ENCODE measurements around the gene RGMB. TPM values are rescaled to one million over a fixed set of nuclear protein-coding genes. Genes with fewer than 3 reads are reported as not detected.
A peak's percentile ranks its signal among the peaks of the same experiment; 100 is the strongest.

The RGMB gene
- total RNA-seq, 2 donors from 2014 or later, result 21.0 to 21.8 TPM

DNA sequence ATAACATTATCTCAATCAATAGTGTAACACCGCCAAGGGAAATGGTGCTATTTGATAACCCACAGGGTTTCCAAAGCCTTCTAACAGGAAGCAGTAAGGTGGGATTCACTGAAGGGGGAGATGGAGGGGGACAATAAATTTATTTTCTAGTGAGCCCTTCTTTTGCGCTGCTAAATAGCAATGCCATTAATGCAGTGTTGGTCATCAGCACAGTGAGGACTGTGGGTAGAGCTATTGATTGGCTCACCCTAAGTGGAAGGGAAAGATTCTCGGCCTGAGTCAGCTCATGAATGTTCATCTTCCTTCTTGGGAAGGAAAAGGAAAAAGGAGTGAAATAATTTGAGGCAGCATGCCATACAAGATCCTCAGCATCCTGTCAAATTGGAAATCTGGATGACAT, 25.4 kb downstream of the RGMB start:
- Histone ChIP-seq H3K9me3 (no peaks in the 10 kb centered on the region), H3K27ac (no peak overlapping the region), H3K4me1 (peaks cover 5% of the 10 kb centered on the region), H3K36me3 (replicated peaks in 1 of 2; ENCODE audit: insufficient read depth in 1 of 2, low read depth in 2 of 2) (no peaks in the 10 kb centered on the region), H3K27me3 (no peaks in the 10 kb centered on the region), H3K4me3 (no peak overlapping the region)
- DNase-seq, result no peak
- 72 to 84% methylated on average over 3 of the region's 3 CpGs for WGBS, 2 donors
- intact Hi-C loops (cut with DNase I), result no loop called here
- TF ChIP-seq CTCF (IDR thresholded peaks at IDR 0.05) (no peak), POLR2A (IDR thresholded peaks at IDR 0.05) (no peak)
- no peak for ATAC-seq

DNA sequence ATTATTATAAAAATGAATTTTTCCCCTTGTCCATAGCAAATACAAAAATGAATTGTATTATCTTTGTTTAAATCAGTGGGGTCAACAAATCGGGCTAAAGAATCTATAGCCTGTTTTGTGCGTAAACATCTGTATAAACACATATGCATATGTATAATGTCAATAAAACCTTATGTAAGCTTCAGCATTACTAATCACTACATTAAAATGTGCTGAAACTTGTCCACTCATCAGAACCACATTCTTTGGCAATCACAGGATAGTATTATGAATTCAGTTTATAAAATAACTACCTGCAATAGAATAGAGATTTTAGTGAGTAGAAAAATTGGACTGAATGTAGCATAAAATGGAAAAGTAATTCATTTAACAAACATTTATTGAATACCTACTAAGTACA, 30.6 kb downstream of the RGMB start:
- no peaks in the 10 kb centered on the region for H3K36me3 ChIP-seq (replicated peaks in 1 of 2; ENCODE audit: insufficient read depth in 1 of 2, low read depth in 2 of 2)
- ATAC-seq, result no peak

GRCh38 chr5:98805070-98805469, 31.6 kb downstream of the RGMB start:
- no peak for ATAC-seq
- no peak overlapping the region for H3K4me3 ChIP-seq
- no peaks in the 10 kb centered on the region for H3K27me3 ChIP-seq
- H3K27ac ChIP-seq, result no peak overlapping the region
- no peak for TF ChIP-seq CTCF (IDR thresholded peaks at IDR 0.05)
- TF ChIP-seq POLR2A (IDR thresholded peaks at IDR 0.05), result no peak
- no peaks in the 10 kb centered on the region for H3K4me1 ChIP-seq
- H3K9me3 ChIP-seq, result peaks cover 0 to 9% (median 0%) of the 10 kb centered on the region in 3 donors
- intact Hi-C loops (cut with DNase I), result no loop called here
- DNase-seq, result no peak
- no peaks in the 10 kb centered on the region for H3K36me3 ChIP-seq (replicated peaks in 1 of 2; ENCODE audit: insufficient read depth in 1 of 2, low read depth in 2 of 2)
- WGBS, 2 donors, result 0% methylated on average over 1 of the region's 1 CpG

More for the DNA sequence above, 30.6 kb downstream of the RGMB start:
- WGBS, 2 donors, result 76 to 81% methylated on average over 2 of the region's 2 CpGs
- TF ChIP-seq POLR2A (IDR thresholded peaks at IDR 0.05), result no peak
- no peaks in the 10 kb centered on the region for H3K4me1 ChIP-seq
- intact Hi-C loops (cut with DNase I), result no loop called here
- DNase-seq, result no peak
- peak overlapping the region in 1 of 4 donors; percentile 30 for H3K27ac ChIP-seq
- H3K4me3 ChIP-seq, result no peak overlapping the region
- peaks cover 0 to 9% (median 0%) of the 10 kb centered on the region in 3 donors for H3K9me3 ChIP-seq
- H3K27me3 ChIP-seq, result no peaks in the 10 kb centered on the region

- intact Hi-C loops (cut with DNase I), result no loop called here
- ATAC-seq, result no peak
- Histone ChIP-seq H3K4me1 (no peaks in the 10 kb centered on the region), H3K36me3 (replicated peaks in 1 of 2; ENCODE audit: insufficient read depth in 1 of 2, low read depth in 2 of 2) (no peaks in the 10 kb centered on the region), H3K27ac (no peak overlapping the region), H3K27me3 (no peaks in the 10 kb centered on the region), H3K9me3 (peaks cover 0 to 9% (median 0%) of the 10 kb centered on the region in 3 donors), H3K4me3 (no peak overlapping the region)
- DNase-seq, result no peak
- TF ChIP-seq CTCF (IDR thresholded peaks at IDR 0.05), result no peak
- no peak for TF ChIP-seq POLR2A (IDR thresholded peaks at IDR 0.05)
Observed at GRCh38 chr5:98807806-98808205, 34.3 kb downstream of the RGMB start.

- 6 to 15% methylated on average over 2 of the region's 2 CpGs for WGBS, 2 donors
- H3K27ac ChIP-seq, result no peak overlapping the region
Observed at GRCh38 chr5:98810206-98810605, 36.7 kb downstream of the RGMB start.

More at GRCh38 chr5:98810206-98810605, 36.7 kb downstream of the RGMB start:
- Histone ChIP-seq H3K36me3 (replicated peaks in 1 of 2; ENCODE audit: insufficient read depth in 1 of 2, low read depth in 2 of 2) (no peaks in the 10 kb centered on the region), H3K4me3 (no peak overlapping the region), H3K9me3 (peaks cover 0 to 9% (median 0%) of the 10 kb centered on the region in 3 donors), H3K4me1 (no peaks in the 10 kb centered on the region), H3K27me3 (no peaks in the 10 kb centered on the region)
- DNase-seq, result no peak
- TF ChIP-seq POLR2A (IDR thresholded peaks at IDR 0.05) (no peak), CTCF (IDR thresholded peaks at IDR 0.05) (no peak)
- intact Hi-C loops (cut with DNase I), result no loop called here
- ATAC-seq, result no peak
